PC-9 (cell line): ENCODE measurements around the gene PAF1. TPM values are rescaled to one million over a fixed set of nuclear protein-coding genes. Genes with fewer than 3 reads are reported as not detected.

Source experiments
- BruUV-seq: library from RNA; stranded (reverse); fragments of 400-500 nt; replicated peaks from 2 replicates; lab custom pipeline; 2021; lab: Mats Ljungman, UMichigan
- CTCF ChIA-PET: fragments of 300-600 bp; sonication (Branson Sonifier 250); formaldehyde crosslinking; loops from one replicate; lab custom pipeline; 2022; ENCODE audit warnings: antibody characterized with exemption; lab: Charles Lee
- POLR2A ChIA-PET: fragments of 300-600 bp; sonication (Branson Sonifier 250); formaldehyde crosslinking; loops from one replicate; lab custom pipeline; 2022; ENCODE audit warnings: antibody characterized with exemption; ENCODE audit not compliant: unreplicated experiment; lab: Charles Lee
- DNase-seq, 2 experiments: peaks; one replicate each; pipeline versions ENCODE4 v3.0.0 to v3.0.0-alpha.2; 2015 to 2022; ENCODE audit warnings: mixed read lengths in 1 of 2
- H2AFZ ChIP-seq: fragments of 200-600 bp; sonication (generic); 2 replicates; pipeline ENCODE4 v1.8.1; 2017; ENCODE audit warnings: antibody characterized with exemption
- H3F3A ChIP-seq: fragments of 200-600 bp; sonication (generic); 2 replicates; pipeline ENCODE4 v1.8.1; 2017; ENCODE audit warnings: antibody characterized with exemption, mild to moderate bottlenecking, low read depth; ENCODE audit not compliant: insufficient read depth
- H3K27ac ChIP-seq: fragments of 200-600 bp; sonication (generic); 2 replicates; pipeline ENCODE4 v1.6.1; 2016; ENCODE audit warnings: mixed run types
- H3K27me3 ChIP-seq: fragments of 200-600 bp; sonication (generic); 2 replicates; pipeline ENCODE4 v1.6.1; 2016; ENCODE audit warnings: low read depth, mixed run types; ENCODE audit not compliant: insufficient read depth
- H3K36me3 ChIP-seq: fragments of 200-600 bp; sonication (generic); 2 replicates; pipeline ENCODE4 v1.6.1; 2016; ENCODE audit warnings: low read depth, mixed run types
- H3K4me1 ChIP-seq: fragments of 200-600 bp; sonication (generic); replicated peaks from 2 replicates; pipeline ENCODE4 v1.6.1; 2016; ENCODE audit warnings: mixed run types; ENCODE audit not compliant: insufficient read depth
- H3K4me2 ChIP-seq: fragments of 200-600 bp; sonication (generic); 2 replicates; pipeline ENCODE4 v1.6.1; 2017; ENCODE audit warnings: mixed run types
- H3K4me3 ChIP-seq: fragments of 200-600 bp; sonication (generic); 2 replicates; pipeline ENCODE4 v1.6.1; 2016; ENCODE audit warnings: mixed run types
- H3K79me2 ChIP-seq: fragments of 200-600 bp; sonication (generic); 2 replicates; pipeline ENCODE4 v1.6.1; 2017; ENCODE audit warnings: low read depth, mixed run types
- H3K9me2 ChIP-seq: fragments of 200-600 bp; sonication (generic); 2 replicates; pipeline ENCODE4 v1.8.1; 2017; ENCODE audit warnings: mild to moderate bottlenecking; ENCODE audit not compliant: insufficient read depth
- H3K9me3 ChIP-seq: fragments of 200-600 bp; sonication (generic); 2 replicates; pipeline ENCODE4 v1.8.1; 2016; ENCODE audit warnings: low read depth; ENCODE audit not compliant: insufficient read depth
- H4K20me1 ChIP-seq: fragments of 200-600 bp; sonication (generic); 2 replicates; pipeline ENCODE4 v1.8.1; 2017; ENCODE audit not compliant: insufficient read depth
- CTCF ChIP-seq: fragments of 200-600 bp; sonication (generic); conservative IDR thresholded peaks from 2 replicates; pipeline ENCODE4 v1.6.1; 2017; ENCODE audit warnings: mixed run types, antibody characterized with exemption, mild to moderate bottlenecking, moderate library complexity
- EZH2 ChIP-seq: fragments of 200-600 bp; sonication (generic); IDR thresholded peaks from 2 replicates; pipeline ENCODE4 v1.8.0; 2017; ENCODE audit warnings: antibody characterized with exemption, low read depth
- intact Hi-C: fragments of 100-400 bp; cut with micrococcal nuclease; formaldehyde crosslinking; loops from one replicate; pipeline ENCODE4 v1.10.0; 2022; ENCODE audit not compliant: unreplicated experiment
- total RNA-seq: library from RNA; stranded (reverse); gene quantifications from 2 replicates; pipeline ENCODE4 v1.2.3, GENCODE V29; 2021

PAF1 gene
- total RNA-seq, 1 experiment from 2014 or later = 61.1 TPM

- peak; percentile 79 to 80 for DNase-seq
- Histone ChIP-seq H3K27ac (peak overlapping the region; percentile 93), H3K4me1 (peaks cover 55% of the 10 kb centered on the region), H4K20me1 (peaks cover 14% of the 10 kb centered on the region), H3K79me2 (peaks cover 27% of the 10 kb centered on the region), H3F3A (peaks cover 65% of the 10 kb centered on the region), H3K27me3 (no peaks in the 10 kb centered on the region), H2AFZ (no peak overlapping the region), H3K4me2 (peak overlapping the region; percentile 99), H3K4me3 (peak overlapping the region; percentile 99), H3K9me2 (no peaks in the 10 kb centered on the region), H3K9me3 (no peaks in the 10 kb centered on the region), H3K36me3 (peaks cover 11% of the 10 kb centered on the region; the same call in 1 of the 2 replicates)
- TF ChIP-seq EZH2 (no peak), CTCF (no peak)
- POLR2A ChIA-PET = interaction anchor here (0.6 to 0.7 kb wide), 4 partner anchors 37 to 1025 kb away, joined by 3 to 11 read pairs (median 5); partner anchors contain the start of genes SAMD4B and SUPT5H
- CTCF ChIA-PET = interaction anchor here (0.5 kb wide), 1 partner anchor 10 kb away, joined by 3 read pairs; no protein-coding TSS in a partner anchor
- no TSS peak for BruUV-seq
- intact Hi-C loops = loop anchor here (2.0 kb wide), 1 partner anchor 23 kb away; no protein-coding TSS in a partner anchor
Observed at GRCh38 chr19:39407660-39408391, 16.9 kb upstream of the PAF1 start.

- Histone ChIP-seq H3K27ac (peak overlapping the region; percentile 93), H3K27me3 (no peaks in the 10 kb centered on the region), H3K4me1 (peaks cover 59% of the 10 kb centered on the region), H3K36me3 (peaks cover 11% of the 10 kb centered on the region; the same call in 1 of the 2 replicates), H3K4me3 (peak overlapping the region; percentile 99), H3K79me2 (peaks cover 27% of the 10 kb centered on the region), H3K4me2 (peak overlapping the region; percentile 99), H3K9me3 (no peaks in the 10 kb centered on the region), H3K9me2 (no peaks in the 10 kb centered on the region), H2AFZ (peak overlapping the region; percentile 5; the same call in 1 of the 2 replicates), H3F3A (peaks cover 68% of the 10 kb centered on the region), H4K20me1 (peaks cover 14% of the 10 kb centered on the region)
- intact Hi-C loops = loop anchor here (2.0 kb wide), 1 partner anchor 23 kb away; no protein-coding TSS in a partner anchor
- DNase-seq = no peak
- no TSS peak for BruUV-seq
- POLR2A ChIA-PET = interaction anchor here (0.6 to 0.7 kb wide), 4 partner anchors 38 to 1026 kb away, joined by 3 to 11 read pairs (median 5); partner anchors contain the start of genes SAMD4B and SUPT5H
- CTCF ChIA-PET = interaction anchor here (0.5 kb wide), 1 partner anchor 9 kb away, joined by 3 read pairs; no protein-coding TSS in a partner anchor
- TF ChIP-seq CTCF = no peak
- no peak for TF ChIP-seq EZH2
Observed at GRCh38 chr19:39407410-39407659, 16.4 kb upstream of the PAF1 start.

- Histone ChIP-seq H3K36me3 (peaks cover 11% of the 10 kb centered on the region; the same call in 1 of the 2 replicates), H3K4me2 (peak within 1 kb of the TSS; percentile 99), H3K79me2 (peaks cover 27% of the 10 kb centered on the region), H3K4me3 (peak within 1 kb of the TSS; percentile 99), H3K9me3 (no peaks in the 10 kb centered on the region), H3K4me1 (peaks cover 64% of the 10 kb centered on the region), H3K9me2 (no peaks in the 10 kb centered on the region), H3K27ac (peak within 1 kb of the TSS; percentile 98), H4K20me1 (peaks cover 14% of the 10 kb centered on the region), H3F3A (peaks cover 73% of the 10 kb centered on the region), H3K27me3 (no peaks in the 10 kb centered on the region), H2AFZ (peak within 1 kb of the TSS; percentile 5; the same call in 1 of the 2 replicates)
- ChIA-PET POLR2A (interaction anchor here (0.5 to 0.8 kb wide), 4 partner anchors 8 to 1197 kb away, joined by 3 to 7 read pairs (median 4); no protein-coding TSS in a partner anchor), CTCF (interaction anchor here (0.6 to 1.0 kb wide), 2 partner anchors 136 to 535 kb away, joined by 3 to 4 read pairs; no protein-coding TSS in a partner anchor)
- intact Hi-C loops = loop anchor here (2.0 kb wide), 1 partner anchor 24 kb away; no protein-coding TSS in a partner anchor
- no peak for TF ChIP-seq EZH2
- TF ChIP-seq CTCF = no peak
- TSS peak; percentile 72 for BruUV-seq
- DNase-seq = peak; percentile 69 to 82
Observed at GRCh38 chr19:39406656-39407409, 15.9 kb upstream of the PAF1 start, which contains the start of gene ZFP36. ZFP36 (plus strand) TSS chr19:39406847; CDS start chr19:39406905, 58 bp downstream.
